RWPE2 (cell line): ENCODE data around the gene EPS8L2.

Source experiments
- ATAC-seq: fragments of 200-7000 bp; cut with Tn5 transposase; 3 replicates; pipeline ENCODE4 v1.9.1; 2021; ENCODE audit warnings: low read depth
- DNase-seq: peaks from one replicate; pipeline ENCODE4 v3.0.0-alpha.2; 2020; ENCODE audit warnings: low spot score
- H3K27ac ChIP-seq: fragments of 450-650 bp; 2 replicates; pipeline ENCODE4 v1.5.1; 2017; ENCODE audit warnings: mild to moderate bottlenecking; ENCODE audit not compliant: poor library complexity, severe bottlenecking
- H3K27me3 ChIP-seq: fragments of 250-450 bp; sonication (Bioruptor Pico); 2 replicates; pipeline ENCODE4 v1.5.1; 2021; ENCODE audit warnings: mild to moderate bottlenecking, moderate library complexity; ENCODE audit not compliant: insufficient read depth, poor library complexity, severe bottlenecking
- H3K36me3 ChIP-seq: fragments of 250-450 bp; sonication (Bioruptor Pico); 2 replicates; pipeline ENCODE4 v1.5.1; 2020; ENCODE audit warnings: low read depth, mild to moderate bottlenecking, moderate library complexity
- H3K4me1 ChIP-seq: fragments of 250-450 bp; sonication (Bioruptor Pico); 2 replicates; pipeline ENCODE4 v1.5.1; 2021; ENCODE audit warnings: mild to moderate bottlenecking, moderate library complexity; ENCODE audit not compliant: insufficient read depth, poor library complexity, severe bottlenecking
- H3K4me3 ChIP-seq: fragments of 250-450 bp; sonication (Bioruptor Pico); 2 replicates; pipeline ENCODE4 v1.5.1; 2021; ENCODE audit warnings: mild to moderate bottlenecking, moderate library complexity; ENCODE audit not compliant: severe bottlenecking
- H3K9me3 ChIP-seq: fragments of 250-450 bp; sonication (Bioruptor Pico); 2 replicates; pipeline ENCODE4 v1.5.1; 2021; ENCODE audit warnings: mild to moderate bottlenecking, moderate library complexity; ENCODE audit not compliant: severe bottlenecking
- CTCF ChIP-seq: fragments of 450-650 bp; IDR thresholded peaks from one replicate; pipeline ENCODE4 v1.5.1; 2017; ENCODE audit warnings: mild to moderate bottlenecking, moderate library complexity; ENCODE audit not compliant: poor library complexity, severe bottlenecking

Gene EPS8L2

GRCh38 chr11:765025-765801 is 59.2 kb downstream of the EPS8L2 start:
- DNase-seq (peak; percentile 74), ATAC-seq (peak; percentile 5; the same call in 1 of the 3 replicates)
- Histone ChIP-seq H3K4me3 (no peak overlapping the region), H3K4me1 (peaks cover 16% of the 10 kb centered on the region), H3K27me3 (no peaks in the 10 kb centered on the region), H3K27ac (peak overlapping the region; percentile 87), H3K36me3 (peaks cover 84% of the 10 kb centered on the region), H3K9me3 (no peaks in the 10 kb centered on the region)
- TF ChIP-seq CTCF: peak; percentile 77

- Histone ChIP-seq H3K4me3 (no peak overlapping the region), H3K36me3 (peaks cover 84% of the 10 kb centered on the region), H3K27me3 (no peaks in the 10 kb centered on the region), H3K4me1 (peaks cover 16% of the 10 kb centered on the region), H3K27ac (no peak overlapping the region), H3K9me3 (no peaks in the 10 kb centered on the region)
- TF ChIP-seq CTCF: no peak
- DNase-seq: no peak
- no peak for ATAC-seq
Measured at GRCh38 chr11:765802-766091, 59.7 kb downstream of the EPS8L2 start.

GRCh38 chr11:766106-766935 is 60.3 kb downstream of the EPS8L2 start:
- H3K27me3 ChIP-seq: no peaks in the 10 kb centered on the region
- peaks cover 16% of the 10 kb centered on the region for H3K4me1 ChIP-seq
- TF ChIP-seq CTCF: no peak
- H3K9me3 ChIP-seq: no peaks in the 10 kb centered on the region
- H3K27ac ChIP-seq: no peak overlapping the region
- no peak for ATAC-seq
- peaks cover 86% of the 10 kb centered on the region for H3K36me3 ChIP-seq
- no peak for DNase-seq
- H3K4me3 ChIP-seq: no peak overlapping the region

- Histone ChIP-seq H3K27me3 (no peaks in the 10 kb centered on the region), H3K4me1 (peaks cover 16% of the 10 kb centered on the region), H3K36me3 (peaks cover 86% of the 10 kb centered on the region), H3K4me3 (no peak overlapping the region), H3K27ac (no peak overlapping the region), H3K9me3 (no peaks in the 10 kb centered on the region)
- no peak for TF ChIP-seq CTCF
- ATAC-seq (no peak), DNase-seq (no peak)
Measured at GRCh38 chr11:766936-767210, 60.8 kb downstream of the EPS8L2 start.

GRCh38 chr11:767238-767637 is 61.2 kb downstream of the EPS8L2 start:
- H3K27me3 ChIP-seq: no peaks in the 10 kb centered on the region
- H3K9me3 ChIP-seq: no peaks in the 10 kb centered on the region
- DNase-seq (no peak), ATAC-seq (no peak)
- peaks cover 82% of the 10 kb centered on the region for H3K36me3 ChIP-seq
- no peak overlapping the region for H3K27ac ChIP-seq
- no peak for TF ChIP-seq CTCF
- peaks cover 13% of the 10 kb centered on the region for H3K4me1 ChIP-seq
- H3K4me3 ChIP-seq: no peak overlapping the region
